ENCODE measurements around the gene CSRNP2.

Gene CSRNP2

DNA sequence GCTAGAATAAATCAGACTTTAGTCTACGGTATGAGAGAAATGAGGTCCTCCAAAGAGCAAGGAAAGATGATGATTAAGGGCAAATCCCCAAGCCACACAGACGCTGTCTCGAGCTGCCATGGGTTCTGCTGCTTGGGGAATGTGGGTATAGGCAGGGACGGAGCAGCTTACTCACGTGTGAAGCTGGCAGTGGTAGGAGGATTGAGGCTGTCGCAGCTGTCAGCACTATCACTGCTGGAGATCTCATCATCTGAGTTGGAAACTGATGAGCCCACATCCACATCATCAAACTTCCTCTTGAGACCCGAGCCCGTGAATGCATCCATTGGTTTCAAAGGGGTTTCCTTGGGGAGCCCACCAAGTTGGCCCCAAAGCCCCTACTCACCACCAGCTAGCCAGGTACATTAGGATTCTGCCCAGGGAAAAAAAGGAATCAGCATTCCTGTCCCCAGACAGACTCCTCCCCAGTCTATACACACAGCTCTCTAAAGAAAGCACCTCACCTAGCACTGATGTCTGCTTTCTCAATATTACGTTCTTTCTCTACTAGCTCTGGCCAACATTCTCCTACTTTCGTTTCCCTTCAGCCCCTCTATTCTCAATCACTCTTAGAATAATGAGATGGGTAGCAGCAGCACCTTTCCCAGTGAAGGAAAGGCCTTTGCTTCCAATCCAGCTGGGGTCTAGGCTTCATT lies 7.0 kb downstream of the CSRNP2 start:
- no peak for DNase-seq

DNA sequence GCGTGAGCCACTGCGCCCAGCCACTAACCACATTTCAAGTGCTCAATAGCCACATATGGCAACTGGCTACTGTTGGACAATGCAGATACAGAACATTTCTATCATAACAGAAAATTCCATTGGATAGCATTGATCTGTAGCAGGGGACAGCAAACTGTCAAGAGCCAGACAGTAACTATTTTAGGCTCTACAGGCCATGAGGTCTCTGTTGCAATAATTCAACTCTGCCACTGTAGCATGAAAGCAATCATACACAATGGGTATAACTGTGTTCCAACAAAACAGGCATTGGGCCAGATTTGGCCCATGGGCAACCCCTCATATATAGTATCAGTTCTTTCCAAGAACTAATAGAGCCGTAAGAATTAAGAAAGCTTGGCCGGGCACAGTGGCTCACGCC lies 8.0 kb downstream of the CSRNP2 start:
- DNase-seq = no peak

DNA sequence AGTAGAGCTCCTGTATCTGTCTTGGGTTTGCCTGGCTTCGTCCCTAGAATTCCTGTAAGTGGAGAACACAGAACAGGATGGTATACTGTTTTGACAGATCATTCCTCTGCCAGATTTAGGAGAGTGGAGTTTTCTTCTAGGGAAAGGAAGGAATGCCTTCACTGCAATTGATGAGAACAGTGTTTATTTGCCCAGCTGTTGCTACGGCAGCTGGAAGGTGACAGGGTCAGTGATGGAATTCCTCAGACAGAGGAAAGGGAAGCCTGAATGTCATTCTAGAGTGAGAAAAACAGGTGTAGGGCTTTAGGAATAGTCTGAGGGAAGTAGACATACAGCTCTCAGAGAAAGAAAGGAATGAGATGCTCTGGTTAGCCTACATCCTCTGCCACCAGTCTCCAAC lies 11.7 kb downstream of the CSRNP2 start:
- no peak for DNase-seq

DNA sequence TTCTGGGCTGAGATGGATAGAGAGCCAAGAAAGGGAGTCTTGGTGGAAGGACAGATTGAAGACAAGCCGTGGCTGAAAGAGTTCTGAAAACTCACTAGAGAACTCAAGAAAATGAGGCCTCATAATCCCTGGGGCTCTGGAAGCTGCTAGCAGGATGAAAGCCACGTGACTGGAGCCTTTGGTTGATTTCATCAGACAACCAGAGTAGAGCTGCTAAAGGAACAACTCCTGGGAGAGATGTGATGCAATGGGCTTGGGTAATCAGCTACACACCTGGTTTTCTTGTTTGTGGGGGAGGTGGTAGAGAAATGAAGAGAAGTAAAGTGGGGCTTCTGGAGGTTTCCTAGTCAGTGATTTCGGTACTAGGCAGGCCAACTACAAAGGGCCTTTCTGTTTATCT lies 13.4 kb downstream of the CSRNP2 start:
- DNase-seq = no peak

DNA sequence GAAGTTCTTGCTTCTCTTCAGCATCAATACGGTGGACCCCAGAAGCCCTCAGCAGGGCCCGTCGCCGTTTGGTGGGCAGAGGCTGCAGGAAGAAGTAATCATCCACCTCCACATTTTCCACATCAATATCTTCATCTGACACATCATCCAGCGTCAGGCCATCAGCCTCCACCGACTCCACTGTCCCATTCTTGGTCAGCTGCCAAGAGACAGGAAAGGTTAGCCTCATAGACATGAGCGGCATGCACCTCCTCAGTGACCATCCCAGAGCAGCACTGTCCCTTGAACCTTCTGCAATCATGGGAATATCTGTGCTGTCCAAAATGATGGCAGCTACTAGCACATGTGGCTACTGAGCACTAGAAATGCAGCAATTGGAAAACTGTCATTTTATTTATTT lies 15.6 kb downstream of the CSRNP2 start:
- no peak for DNase-seq

DNA sequence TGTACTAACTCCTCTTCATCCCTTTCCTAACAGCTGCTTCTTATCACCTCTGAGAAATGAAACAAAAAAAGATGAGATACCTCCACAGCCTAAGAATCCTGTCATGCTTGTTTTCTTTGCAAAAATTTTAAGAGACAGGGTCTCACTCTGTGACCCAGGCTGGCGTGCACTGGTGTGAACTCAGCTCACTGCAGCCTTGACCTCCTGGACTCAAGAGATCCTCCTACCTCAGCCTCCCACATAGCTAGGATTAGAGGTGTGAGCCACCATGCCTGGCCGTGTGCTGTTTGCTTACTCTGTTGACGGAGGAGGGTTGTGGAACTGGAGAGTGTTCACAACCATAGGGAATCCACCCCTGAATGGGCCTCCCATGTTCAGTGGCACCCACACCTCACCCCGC lies 16.2 kb downstream of the CSRNP2 start:
- DNase-seq = no peak

DNA sequence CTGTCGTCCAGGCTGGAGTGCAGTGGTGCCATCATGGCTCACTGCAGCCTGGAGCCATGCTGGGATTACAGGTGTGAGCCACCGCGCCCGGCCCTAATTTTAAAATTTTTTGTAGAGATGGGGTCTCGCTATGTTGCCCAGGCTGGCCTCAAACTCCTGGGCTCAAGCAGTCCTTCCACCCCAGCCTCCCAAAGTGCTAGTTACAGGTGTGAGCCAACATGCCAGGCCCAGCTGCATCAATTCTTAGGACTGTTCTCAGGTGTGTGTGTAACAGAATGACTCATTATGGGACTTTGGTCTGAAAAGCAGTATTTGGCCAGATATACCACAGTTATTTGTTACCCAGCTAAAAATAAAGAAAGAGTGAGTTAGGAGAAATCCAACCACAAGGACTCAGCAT lies 17.9 kb downstream of the CSRNP2 start:
- no peak for DNase-seq

DNA sequence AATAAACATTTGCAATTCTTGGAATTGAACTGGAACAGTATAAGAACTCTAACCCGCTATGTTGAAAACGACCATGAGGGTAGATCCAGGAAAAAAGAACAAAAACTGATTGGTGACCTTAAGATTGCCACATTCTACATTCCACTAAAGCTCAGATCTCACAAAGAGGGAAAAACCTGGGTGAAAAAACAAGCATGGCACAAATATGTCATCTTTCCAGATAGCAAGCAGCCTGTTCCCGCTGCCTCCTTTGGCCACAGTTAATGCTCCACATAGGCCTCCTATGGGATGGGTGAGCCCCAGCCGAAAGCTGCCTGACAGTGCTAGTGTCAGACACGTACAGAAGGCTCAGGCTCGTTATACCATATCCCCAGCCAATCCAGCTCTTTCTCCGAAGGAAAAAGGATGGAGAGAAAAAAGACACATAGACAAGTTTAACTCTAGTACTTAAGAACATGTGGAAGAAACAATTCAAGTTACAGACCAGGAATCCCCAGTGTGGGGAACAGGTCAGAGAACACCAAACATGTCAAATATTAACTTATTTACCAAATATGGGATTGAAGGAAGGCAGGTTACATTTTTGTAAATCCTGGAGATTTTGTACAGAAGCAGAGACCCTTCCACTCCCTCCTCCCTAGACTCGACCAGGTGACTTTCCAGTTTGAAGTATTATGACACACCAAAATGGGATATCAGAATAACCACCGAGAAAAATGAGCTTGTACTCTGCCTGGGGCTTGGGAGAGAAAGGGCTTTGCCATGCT lies 20.6 kb downstream of the CSRNP2 start:
- DNase-seq = no peak

DNA sequence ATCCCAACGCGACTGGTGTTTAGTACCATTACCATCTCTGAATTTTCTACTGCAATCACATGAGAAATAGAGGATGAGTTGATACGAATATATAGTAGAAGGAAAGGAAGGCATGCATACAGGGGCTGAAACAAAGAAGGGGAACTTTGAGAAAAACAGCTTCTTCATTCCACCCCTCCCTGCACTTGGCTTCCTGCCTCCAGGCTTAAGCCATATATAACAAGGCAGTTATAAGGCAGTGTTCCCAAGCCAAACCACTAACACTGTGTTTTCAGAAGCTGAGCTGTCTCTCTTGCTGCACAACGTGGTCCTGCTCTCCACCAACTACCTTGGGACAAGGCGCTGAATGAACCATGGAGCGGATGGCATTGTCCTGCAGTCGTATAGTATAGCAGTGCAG lies 24.3 kb downstream of the CSRNP2 start:
- DNase-seq = no peak

DNA sequence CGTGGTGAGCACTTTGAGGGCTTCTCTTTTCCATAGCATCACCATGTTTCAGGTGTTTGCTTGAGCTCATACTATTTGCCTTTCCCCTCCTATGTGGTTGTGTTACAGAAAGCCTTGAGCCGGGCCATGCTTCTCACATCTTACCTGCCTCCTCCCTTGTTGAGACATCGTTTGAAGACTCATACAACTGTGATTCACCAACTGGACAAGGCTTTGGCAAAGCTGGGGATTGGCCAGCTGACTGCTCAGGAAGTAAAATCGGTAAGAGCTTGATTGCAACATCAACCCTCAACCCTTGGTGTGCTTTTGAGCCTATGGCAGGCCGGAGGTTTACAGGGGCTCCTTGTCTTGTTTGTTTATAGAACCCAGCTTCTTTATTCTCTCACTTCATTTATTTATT lies 27.2 kb downstream of the CSRNP2 start:
- peak; percentile 25 to 36 for DNase-seq

DNA sequence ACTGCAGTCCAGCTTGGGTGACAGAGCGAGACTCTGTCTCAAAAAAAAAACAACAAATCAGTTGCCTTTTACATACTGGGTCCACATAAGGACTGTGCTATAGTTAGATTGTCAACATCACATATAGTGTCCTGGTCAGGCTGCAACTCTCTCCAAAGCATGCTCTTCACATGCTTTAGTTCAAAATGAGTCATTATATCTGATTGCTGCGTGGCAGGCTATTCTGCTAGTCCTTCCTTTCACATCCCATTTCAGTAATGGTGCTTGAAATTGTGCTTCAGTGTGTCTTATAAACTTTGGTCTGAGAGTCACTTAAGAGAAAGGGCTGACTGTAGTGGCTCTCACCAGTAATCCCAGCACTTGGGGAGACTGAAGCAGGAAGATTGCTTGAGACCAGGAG lies 28.3 kb downstream of the CSRNP2 start:
- no peak for DNase-seq

DNA sequence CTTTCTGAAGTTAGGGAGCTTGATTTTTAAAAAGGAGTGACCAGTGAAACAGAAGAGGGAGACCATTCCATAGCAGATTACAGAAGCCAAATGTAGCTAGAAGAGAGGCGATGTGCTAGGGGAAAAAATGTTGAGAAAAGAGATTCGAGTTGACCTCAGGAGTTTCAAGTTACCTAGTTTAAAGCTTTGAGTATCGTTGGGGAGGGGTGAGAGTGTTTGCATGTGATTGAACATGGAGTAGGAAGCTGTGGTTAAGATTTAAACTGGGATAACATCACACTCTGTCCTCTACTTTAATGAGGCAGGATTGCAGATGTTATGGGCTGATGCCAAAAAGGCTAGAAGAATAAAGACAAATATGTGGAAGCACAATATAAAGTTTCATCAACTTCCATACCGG lies 31.6 kb downstream of the CSRNP2 start:
- no peak for DNase-seq

DNA sequence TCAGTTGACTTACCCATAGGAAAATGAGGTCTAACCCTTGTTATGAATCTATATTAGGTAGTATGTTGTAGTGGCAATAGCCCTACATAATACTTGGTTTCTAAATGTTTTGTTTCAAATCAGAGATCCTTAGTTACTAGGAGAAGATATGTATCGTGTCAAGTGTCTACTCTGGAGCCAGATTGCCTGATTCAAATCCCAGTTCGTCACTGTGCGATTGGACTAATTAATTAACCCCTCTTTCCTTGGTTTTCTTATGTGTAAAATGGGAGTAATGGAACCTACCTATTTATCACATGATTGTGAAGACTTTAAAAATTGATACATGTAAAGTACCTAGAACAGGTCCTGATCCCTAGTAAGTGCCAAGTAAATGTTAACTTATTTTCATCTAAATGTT lies 33.9 kb downstream of the CSRNP2 start:
- DNase-seq = no peak

DNA sequence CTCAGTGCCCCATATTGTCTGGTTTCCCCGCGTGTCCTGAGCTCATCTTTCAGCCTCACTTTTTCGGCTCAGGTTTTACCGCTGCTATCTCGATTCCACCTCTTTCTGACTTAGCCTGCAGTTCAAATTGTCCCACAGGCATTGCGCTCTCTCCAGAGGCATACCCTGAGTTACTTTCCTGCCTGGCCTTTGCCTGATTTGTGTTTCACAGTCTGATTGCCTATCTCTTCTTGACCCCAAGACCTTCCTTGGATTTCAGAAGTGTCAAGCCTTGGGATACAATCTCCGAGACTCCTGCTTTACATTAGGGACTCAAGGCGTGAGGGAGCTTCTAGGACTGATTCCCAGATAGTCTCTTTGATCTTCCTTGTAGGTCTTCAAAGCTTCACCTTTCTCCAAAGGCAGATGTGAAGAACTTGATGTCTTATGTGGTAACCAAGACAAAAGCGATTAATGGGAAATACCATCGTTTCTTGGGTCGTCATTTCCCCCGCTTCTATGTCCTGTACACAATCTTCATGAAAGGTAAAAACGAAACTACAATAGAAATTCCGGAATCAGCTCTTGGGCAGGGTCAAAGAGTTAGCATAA lies 34.6 kb downstream of the CSRNP2 start:
- no peak for DNase-seq

DNA sequence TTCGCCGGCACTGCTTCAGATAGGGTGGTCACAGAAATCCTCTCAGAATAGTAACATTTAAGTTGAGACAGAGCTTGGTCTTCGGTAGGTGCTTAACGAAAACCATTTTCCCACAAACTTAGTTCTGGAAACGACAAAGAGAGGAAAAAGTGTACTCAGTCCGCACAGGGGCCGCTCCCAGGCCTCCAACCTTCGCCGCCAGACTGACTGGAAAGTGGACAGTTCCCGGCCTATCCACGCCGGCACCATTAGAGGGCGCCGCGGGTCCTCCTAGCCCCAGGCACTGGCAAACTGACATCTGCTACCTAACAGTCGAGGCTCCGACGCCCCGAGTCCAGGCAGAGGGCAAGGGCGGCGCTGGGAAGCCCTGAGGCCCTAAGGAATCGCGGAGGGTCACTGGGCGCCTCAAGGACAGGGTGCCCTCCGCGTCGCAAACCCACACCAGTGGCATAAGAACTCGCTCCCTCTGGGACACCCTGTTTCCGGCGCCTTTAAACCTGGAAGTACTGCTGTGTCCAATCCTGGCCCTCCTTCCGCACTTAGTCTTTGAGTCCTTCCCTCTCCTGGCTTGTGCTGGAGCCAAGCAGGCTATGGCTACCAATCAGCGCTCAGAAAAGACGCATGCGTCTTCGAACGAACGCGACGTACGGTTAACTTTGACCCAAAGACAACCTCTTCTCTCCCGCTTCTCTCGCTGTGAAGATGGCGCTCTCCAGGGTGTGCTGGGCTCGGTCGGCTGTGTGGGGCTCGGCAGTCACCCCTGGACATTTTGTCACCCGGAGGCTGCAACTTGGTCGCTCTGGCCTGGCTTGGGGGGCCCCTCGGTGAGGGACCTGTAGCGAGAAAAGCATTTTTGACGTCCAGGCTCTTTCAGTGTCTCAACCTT lies 35.5 kb downstream of the CSRNP2 start, which contains the start of gene LETMD1:
Gene LETMD1 (plus strand): TSS at position 673 of the 886 bp plus-strand sequence. CDS start 30 bp downstream, at position 703.
- DNase-seq = peak; percentile 99

DNA sequence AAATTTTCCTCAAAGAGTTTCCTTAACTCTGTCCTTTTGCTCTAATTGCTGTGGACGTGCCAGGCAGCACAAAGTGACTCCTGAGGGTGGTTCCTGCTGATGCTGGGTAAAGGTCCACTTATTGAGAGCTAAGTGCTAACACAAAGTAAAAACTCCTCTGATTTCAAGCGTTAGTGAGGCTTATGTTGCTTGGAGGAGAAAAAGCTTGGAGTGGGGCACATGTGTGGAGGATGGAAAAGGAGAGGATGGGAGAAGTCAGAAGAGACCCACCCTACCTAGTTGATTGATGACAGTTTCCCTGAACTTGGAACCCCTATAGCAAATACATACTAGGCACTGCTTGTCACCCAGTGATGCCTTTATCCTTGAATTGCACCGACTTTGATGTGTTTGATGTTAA lies 47.1 kb downstream of the CSRNP2 start:
- DNase-seq = no peak

DNA sequence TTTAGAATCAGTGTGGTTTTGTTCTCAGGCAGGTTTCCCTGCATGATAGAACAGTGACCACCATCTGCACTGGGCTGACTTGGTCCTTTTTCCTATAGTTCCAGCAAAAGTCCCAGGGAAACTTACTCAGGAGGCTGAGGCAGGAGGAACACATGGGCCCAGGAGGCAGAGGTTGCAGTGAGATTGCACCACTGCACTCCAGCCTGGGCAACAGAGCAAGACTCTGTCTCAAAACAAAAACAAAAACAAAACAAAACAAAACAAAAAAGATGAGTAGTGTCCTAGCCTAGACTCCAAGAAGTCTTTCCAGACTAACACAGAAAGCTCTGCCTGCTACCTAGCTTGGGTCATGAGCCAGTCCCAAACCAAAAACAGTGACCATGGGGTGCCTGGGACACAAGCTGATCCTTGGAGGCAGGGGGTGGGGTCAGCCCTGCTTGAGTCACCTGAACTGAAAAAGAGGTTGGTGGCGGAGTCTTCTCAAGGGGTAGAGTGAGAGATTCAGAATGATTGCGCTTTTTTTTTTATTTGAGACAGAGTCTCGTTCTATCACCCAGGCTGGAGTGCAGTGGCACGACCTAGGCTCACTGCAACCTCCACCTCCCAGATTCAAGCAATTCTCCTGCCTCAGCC lies 49.8 kb downstream of the CSRNP2 start:
- no peak for DNase-seq

DNA sequence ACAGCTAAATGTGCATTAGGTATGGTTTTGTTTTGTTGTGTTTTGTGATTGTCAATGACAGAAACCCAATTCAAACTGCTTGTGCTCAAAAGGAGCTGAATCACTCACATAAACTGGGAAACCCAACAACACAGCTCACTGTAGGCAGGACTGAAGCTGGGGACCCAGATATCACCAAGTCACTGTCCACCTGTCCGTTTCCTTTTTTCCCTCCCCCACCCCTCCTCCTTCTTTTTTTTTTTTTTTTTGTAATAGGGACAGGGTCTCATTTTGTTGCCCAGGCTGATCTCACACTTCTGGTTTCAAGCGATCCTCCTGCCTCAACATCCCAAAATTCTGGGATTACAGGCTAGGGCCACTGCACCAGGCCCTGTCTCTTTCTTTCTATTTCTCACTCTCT lies 50.3 kb downstream of the CSRNP2 start:
- DNase-seq = no peak

DNA sequence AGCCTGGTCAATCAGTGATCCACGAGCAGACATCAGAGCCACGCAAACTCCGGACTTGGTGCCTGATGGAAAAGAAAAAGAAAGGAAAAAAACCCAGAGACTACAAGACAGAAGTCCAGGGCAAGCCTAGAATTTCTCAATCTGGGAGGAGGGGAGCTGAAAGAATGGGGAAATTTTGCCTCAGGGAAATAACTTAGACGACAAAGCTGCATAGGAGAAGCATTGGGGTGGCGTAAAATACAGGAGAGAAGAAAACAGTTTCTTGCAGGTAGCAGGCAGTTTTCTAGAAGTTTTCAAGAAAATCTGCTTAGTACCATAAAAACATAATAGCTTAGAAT lies 54.6 kb downstream of the CSRNP2 start:
- DNase-seq = no peak

DNA sequence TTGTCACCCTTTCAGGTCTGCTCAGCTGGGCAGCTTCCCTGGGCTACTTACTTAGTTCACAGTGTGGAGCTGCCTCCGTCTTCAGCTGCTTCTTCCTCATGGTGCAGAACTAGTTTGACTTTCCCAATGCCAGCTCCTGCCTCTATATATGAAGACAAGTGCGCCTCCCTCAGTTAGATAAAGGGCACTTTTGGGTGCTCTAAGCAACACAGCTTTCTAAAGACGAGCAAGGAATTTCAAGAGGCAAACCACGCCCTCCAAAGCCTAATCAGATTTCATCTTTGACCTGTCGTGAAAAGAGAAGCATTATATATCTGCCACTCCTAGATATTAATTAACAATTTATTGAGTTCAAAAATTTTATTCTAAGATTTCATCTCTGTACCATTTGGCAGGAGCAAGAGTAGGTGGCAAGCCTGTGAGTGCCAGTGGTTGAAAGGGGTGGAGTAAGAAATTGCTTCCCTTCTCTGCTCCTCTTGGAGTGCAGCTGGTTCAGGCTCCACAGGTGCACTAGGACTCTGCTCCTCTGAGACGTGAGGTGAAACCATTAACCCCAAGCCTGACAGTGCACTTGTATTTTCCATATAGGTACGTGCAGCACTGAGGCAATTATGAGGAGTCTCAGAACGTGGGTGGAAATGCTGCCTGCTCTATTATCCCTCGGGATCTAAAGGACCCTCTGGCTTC lies 55.1 kb downstream of the CSRNP2 start:
- peak; percentile 86 to 90 for DNase-seq

DNA sequence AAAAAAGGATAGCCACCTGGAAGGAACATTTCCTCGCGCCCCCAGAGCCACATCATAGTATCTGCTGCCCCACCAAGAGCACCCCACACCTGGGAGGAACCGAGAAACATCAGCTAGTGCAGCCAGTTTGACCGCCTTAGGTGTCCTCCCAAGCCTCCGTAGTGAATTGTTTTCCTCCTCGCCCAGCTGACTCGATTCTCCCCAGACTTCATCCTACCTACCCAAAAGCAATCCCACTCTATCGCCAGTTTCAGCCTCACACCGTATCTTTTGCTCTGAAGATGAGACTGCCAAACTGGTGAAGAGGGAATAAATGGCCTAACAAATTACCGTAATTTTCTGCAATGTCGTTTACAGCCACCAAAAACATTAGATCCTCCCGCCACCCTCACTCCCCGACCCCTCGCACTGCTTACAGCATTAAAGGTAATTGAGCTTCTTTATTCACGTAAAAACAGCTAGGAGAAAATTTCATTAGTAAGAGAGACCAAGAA lies 56.0 kb downstream of the CSRNP2 start:
- no peak for DNase-seq
